CD4-positive, alpha-beta T cell (primary cell): Measurements from ENCODE around the gene ANXA2. TPM values are rescaled to one million over a fixed set of nuclear protein-coding genes. Genes with fewer than 3 reads are reported as not detected.

Source experiments
- ATAC-seq: fragments of 200-7000 bp; cut with Tn5 transposase; one replicate; pipeline ENCODE4 v1.10.0; 2022; ENCODE audit warnings: mild to moderate bottlenecking; ENCODE audit not compliant: poor library complexity
- CTCF ChIA-PET: fragments of 350-600 bp; sonication (Branson Sonifier 250); formaldehyde crosslinking; loops from one replicate; lab custom pipeline; 2021; ENCODE audit warnings: antibody characterized with exemption, inconsistent platforms; lab: Charles Lee
- POLR2A ChIA-PET: fragments of 350-600 bp; sonication (Branson Sonifier 250); formaldehyde crosslinking; loops from one replicate; lab custom pipeline; 2021; ENCODE audit warnings: antibody characterized with exemption, inconsistent platforms; lab: Charles Lee
- DNase-seq, 14 experiments: peaks; one replicate each; pipeline ENCODE4 v3.0.0-alpha.2; 2013 to 2020; ENCODE audit warnings: mixed read lengths in 2 of 14
- H3K27ac ChIP-seq, 2 donors: one replicate each; pipeline versions ENCODE4 v1.5.1 to v1.7.0; 2013; ENCODE audit warnings: low read length in 2 of 2, low read depth in 1 of 2, mild to moderate bottlenecking in 1 of 2
- H3K27me3 ChIP-seq, 2 experiments: 1 replicate in 1 of 2; 2 replicates in 1 of 2; pipeline versions ENCODE4 v1.6.1 to v1.7.0; 2013; ENCODE audit warnings: low read length in 2 of 2, control low read depth in 1 of 2, mild to moderate bottlenecking in 1 of 2, moderate library complexity in 1 of 2; ENCODE audit not compliant: insufficient read depth in 2 of 2, control insufficient read depth in 1 of 2
- H3K36me3 ChIP-seq: one replicate; pipeline ENCODE4 v1.6.1; 2013; ENCODE audit warnings: low read length, control low read depth; ENCODE audit not compliant: insufficient read depth
- H3K4me1 ChIP-seq: one replicate; pipeline ENCODE4 v1.6.1; 2013; ENCODE audit warnings: low read length, control low read depth; ENCODE audit not compliant: insufficient read depth
- H3K4me3 ChIP-seq: one replicate; pipeline ENCODE4 v1.5.1; 2013; ENCODE audit warnings: mild to moderate bottlenecking, low read length, moderate library complexity
- H3K9me3 ChIP-seq, 2 experiments: 1 replicate in 1 of 2; 2 replicates in 1 of 2; pipeline versions ENCODE4 v1.6.1 to v1.7.0; 2013; ENCODE audit warnings: low read length in 2 of 2, mild to moderate bottlenecking in 2 of 2, control low read depth in 1 of 2, moderate library complexity in 1 of 2; ENCODE audit not compliant: control insufficient read depth in 1 of 2, insufficient read depth in 1 of 2
- H3K27ac Mint-ChIP-seq: one replicate; pipeline ENCODE4 v1.8.0; 2020; ENCODE audit warnings: mixed read lengths
- H3K27me3 Mint-ChIP-seq: one replicate; pipeline ENCODE4 v1.8.0; 2021; ENCODE audit warnings: mixed read lengths
- H3K36me3 Mint-ChIP-seq: one replicate; pipeline ENCODE4 v1.8.0; 2021; ENCODE audit warnings: low read depth, mixed read lengths
- H3K4me1 Mint-ChIP-seq: one replicate; pipeline ENCODE4 v1.8.0; 2021; ENCODE audit warnings: low read depth, mixed read lengths
- H3K4me3 Mint-ChIP-seq: one replicate; pipeline ENCODE4 v1.8.0; 2020; ENCODE audit warnings: mild to moderate bottlenecking, mixed read lengths
- H3K9me3 Mint-ChIP-seq: one replicate; pipeline ENCODE4 v1.8.0; 2020; ENCODE audit warnings: mixed read lengths
- intact Hi-C, 2 experiments: fragments of 100-400 bp; cut with DNase I in 1 of 2; cut with micrococcal nuclease in 1 of 2; formaldehyde crosslinking; loops; one replicate each; pipeline versions ENCODE4 v1.15.1 to v1.9.0; 2023 to 2025; cut with DNase I, micrococcal nuclease
- total RNA-seq, 174 experiments: library from RNA in 2 of 174; stranded (reverse) in 2 of 174; gene quantifications; one replicate each; pipeline ENCODE4 v1.2.3 and lab custom pipeline; 2021 to 2026
- TF ChIP-seq, protein P1 (sequence below): fragments of 200-600 bp; IDR thresholded peaks from one replicate; pipeline ENCODE4 v1.8.0; 2022; ENCODE audit warnings: antibody characterized with exemption, mild to moderate bottlenecking

Gene ANXA2
- total RNA-seq, 2 experiments from 2014 or later: 70.8 to 74.5 TPM

DNA sequence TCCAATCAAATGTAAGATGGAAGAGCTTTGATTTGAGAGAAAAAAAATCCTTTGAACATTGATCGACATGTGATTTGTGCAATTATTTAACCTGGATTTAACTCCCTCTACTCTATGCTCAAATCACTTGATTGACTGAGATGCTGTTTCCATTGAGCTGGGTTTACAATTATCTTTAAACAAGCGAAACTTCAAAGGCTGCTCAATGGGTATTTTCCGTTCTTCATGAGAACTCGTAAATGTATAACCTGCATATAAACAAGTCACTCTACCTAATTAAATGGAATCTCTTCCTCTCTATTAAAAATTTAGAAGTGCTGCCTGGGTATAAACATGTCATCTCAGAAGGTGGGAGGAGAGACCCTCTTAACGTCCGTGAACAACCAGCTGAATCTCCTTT lies 71.9 kb downstream of the ANXA2 start:
- Mint-ChIP-seq H3K27ac (no peak overlapping the region), H3K4me3 (no peak overlapping the region), H3K4me1 (peaks cover 6% of the 10 kb centered on the region), H3K36me3 (no peaks in the 10 kb centered on the region), H3K9me3 (no peaks in the 10 kb centered on the region), H3K27me3 (peaks cover 68% of the 10 kb centered on the region)
- CTCF ChIA-PET: interaction anchor here (1.1 to 2.5 kb wide), 6 partner anchors 16 to 793 kb away, joined by 3 to 12 read pairs (median 4); no protein-coding TSS in a partner anchor
- Histone ChIP-seq H3K4me1 (no peaks in the 10 kb centered on the region), H3K4me3 (no peak overlapping the region), H3K27ac (no peak overlapping the region), H3K27me3 (peaks cover 10 to 23% of the 10 kb centered on the region in 2 experiments), H3K9me3 (no peaks in the 10 kb centered on the region), H3K36me3 (no peaks in the 10 kb centered on the region)
- no peak for ATAC-seq
- TF ChIP-seq, protein P1, sequence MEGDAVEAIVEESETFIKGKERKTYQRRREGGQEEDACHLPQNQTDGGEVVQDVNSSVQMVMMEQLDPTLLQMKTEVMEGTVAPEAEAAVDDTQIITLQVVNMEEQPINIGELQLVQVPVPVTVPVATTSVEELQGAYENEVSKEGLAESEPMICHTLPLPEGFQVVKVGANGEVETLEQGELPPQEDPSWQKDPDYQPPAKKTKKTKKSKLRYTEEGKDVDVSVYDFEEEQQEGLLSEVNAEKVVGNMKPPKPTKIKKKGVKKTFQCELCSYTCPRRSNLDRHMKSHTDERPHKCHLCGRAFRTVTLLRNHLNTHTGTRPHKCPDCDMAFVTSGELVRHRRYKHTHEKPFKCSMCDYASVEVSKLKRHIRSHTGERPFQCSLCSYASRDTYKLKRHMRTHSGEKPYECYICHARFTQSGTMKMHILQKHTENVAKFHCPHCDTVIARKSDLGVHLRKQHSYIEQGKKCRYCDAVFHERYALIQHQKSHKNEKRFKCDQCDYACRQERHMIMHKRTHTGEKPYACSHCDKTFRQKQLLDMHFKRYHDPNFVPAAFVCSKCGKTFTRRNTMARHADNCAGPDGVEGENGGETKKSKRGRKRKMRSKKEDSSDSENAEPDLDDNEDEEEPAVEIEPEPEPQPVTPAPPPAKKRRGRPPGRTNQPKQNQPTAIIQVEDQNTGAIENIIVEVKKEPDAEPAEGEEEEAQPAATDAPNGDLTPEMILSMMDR: no peak
- intact Hi-C loops: loop anchor here (2.0 to 10.0 kb wide), 7 partner anchors 409 to 801 kb away; no protein-coding TSS in a partner anchor
- POLR2A ChIA-PET: interaction anchor here (1.0 to 1.2 kb wide), 2 partner anchors 574 to 601 kb away, joined by 3 to 7 read pairs; no protein-coding TSS in a partner anchor
- no peak for DNase-seq

DNA sequence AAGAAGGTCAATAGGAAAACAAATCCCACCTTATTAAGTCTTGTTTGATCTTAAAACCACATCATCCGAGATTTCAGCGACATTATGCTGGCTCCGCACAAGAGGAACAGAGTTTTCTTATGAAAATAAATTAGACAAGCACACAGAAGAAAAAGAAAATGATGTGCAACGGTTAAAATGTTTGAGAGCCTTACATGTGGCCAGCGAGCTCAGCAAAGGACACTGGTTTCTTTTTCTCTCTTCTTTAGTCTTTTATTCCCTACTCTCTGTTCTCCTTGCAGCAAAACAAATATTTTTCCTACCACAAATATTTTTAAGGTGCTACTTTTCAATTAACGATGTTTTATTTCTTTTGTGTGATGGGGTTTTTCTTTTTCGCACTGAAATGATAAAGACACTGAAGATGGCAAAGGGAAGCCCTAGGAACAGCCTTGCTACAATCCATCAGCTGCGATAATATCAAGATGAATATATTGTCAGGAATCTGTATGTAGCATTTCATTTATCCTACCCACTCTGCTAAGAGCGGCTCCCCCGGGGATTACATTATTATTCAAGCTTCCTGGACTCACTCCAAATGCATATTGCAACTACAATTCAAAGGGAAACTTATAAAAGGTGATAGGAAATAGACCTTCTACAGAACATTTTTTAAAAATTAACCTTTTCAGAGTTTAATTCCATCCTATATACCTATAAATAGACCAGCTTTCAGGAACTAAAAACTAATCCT lies 72.9 kb downstream of the ANXA2 start:
- H3K4me3 Mint-ChIP-seq: no peak overlapping the region
- Histone ChIP-seq H3K4me1 (no peaks in the 10 kb centered on the region), H3K9me3 (no peaks in the 10 kb centered on the region), H3K4me3 (no peak overlapping the region), H3K36me3 (no peaks in the 10 kb centered on the region), H3K27me3 (peaks cover 10 to 23% of the 10 kb centered on the region in 2 experiments), H3K27ac (no peak overlapping the region)
- DNase-seq: no peak
- CTCF ChIA-PET: interaction anchor here (1.8 kb wide), 1 partner anchor 792 kb away, joined by 4 read pairs; no protein-coding TSS in a partner anchor
- no peak overlapping the region for H3K27ac Mint-ChIP-seq
- TF ChIP-seq, protein P1: no peak
- H3K36me3 Mint-ChIP-seq: no peaks in the 10 kb centered on the region
- intact Hi-C loops: loop anchor here in 1 of 2 experiments (5.0 to 10.0 kb wide), 3 partner anchors 408 to 800 kb away; no protein-coding TSS in a partner anchor
- POLR2A ChIA-PET: interaction anchor here (0.7 to 1.0 kb wide), 2 partner anchors 75 to 600 kb away, joined by 3 read pairs; no protein-coding TSS in a partner anchor
- peaks cover 58% of the 10 kb centered on the region for H3K27me3 Mint-ChIP-seq
- ATAC-seq: no peak
- no peaks in the 10 kb centered on the region for H3K9me3 Mint-ChIP-seq
- H3K4me1 Mint-ChIP-seq: peaks cover 6% of the 10 kb centered on the region

DNA sequence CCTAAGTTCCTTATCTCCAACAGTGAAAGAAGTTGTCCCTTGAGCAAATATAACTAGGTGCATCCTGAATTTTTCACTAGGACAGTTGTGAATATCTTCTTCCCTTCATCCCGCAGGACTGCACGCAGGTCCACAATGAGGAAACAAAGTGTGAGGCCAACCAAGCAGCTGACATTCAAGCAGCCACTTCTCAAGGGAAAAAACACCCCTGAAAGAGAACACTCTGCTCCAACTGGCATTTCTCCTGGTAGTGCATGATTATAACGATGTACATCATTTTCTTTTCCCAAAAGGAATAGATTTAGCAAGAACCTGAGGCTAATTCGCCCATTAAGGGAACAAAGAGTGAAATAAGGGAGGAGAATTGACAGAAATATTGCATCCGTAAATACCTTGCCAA lies 74.5 kb downstream of the ANXA2 start:
- H3K36me3 Mint-ChIP-seq: no peaks in the 10 kb centered on the region
- no peak for DNase-seq
- TF ChIP-seq, protein P1: no peak
- CTCF ChIA-PET: no interaction called here
- H3K4me3 Mint-ChIP-seq: no peak overlapping the region
- intact Hi-C loops: loop anchor here in 1 of 2 experiments (10.0 kb wide), 2 partner anchors 629 to 799 kb away; no protein-coding TSS in a partner anchor
- no peaks in the 10 kb centered on the region for H3K9me3 Mint-ChIP-seq
- Histone ChIP-seq H3K4me1 (no peaks in the 10 kb centered on the region), H3K36me3 (no peaks in the 10 kb centered on the region), H3K27me3 (peaks cover 10 to 23% of the 10 kb centered on the region in 2 experiments), H3K9me3 (no peaks in the 10 kb centered on the region), H3K27ac (no peak overlapping the region), H3K4me3 (no peak overlapping the region)
- no peak overlapping the region for H3K27ac Mint-ChIP-seq
- H3K27me3 Mint-ChIP-seq: peaks cover 43% of the 10 kb centered on the region
- peaks cover 2% of the 10 kb centered on the region for H3K4me1 Mint-ChIP-seq
- POLR2A ChIA-PET: no interaction called here
- no peak for ATAC-seq
